GM12872 (cell line): ENCODE results near the gene KIF5B.

ENCODE experiments used
- CTCF ChIP-seq: IDR thresholded peaks from 3 replicates; pipeline ENCODE4 v1.5.1; 2011; ENCODE audit warnings: low read depth, mild to moderate bottlenecking, low read length, moderate library complexity; ENCODE audit not compliant: insufficient read depth

The KIF5B gene

GRCh38 chr10:32056136-32057035, at the start of gene KIF5B:
Gene KIF5B, minus strand, starts transcription at chr10:32056425. Its CDS starts 452 bp downstream, at chr10:32055973.
- TF ChIP-seq CTCF: no peak

- TF ChIP-seq CTCF: no peak
These were observed 49.7 kb upstream of the KIF5B start for GRCh38 chr10:32105782-32106382.

GRCh38 chr10:32104622-32105509, 48.6 kb upstream of the KIF5B start:
- no peak for TF ChIP-seq CTCF

- no peak for TF ChIP-seq CTCF
These were observed 48.0 kb upstream of the KIF5B start for GRCh38 chr10:32104181-32104580.

- no peak for TF ChIP-seq CTCF
These were observed 47.5 kb upstream of the KIF5B start for GRCh38 chr10:32103721-32104120.

- no peak for TF ChIP-seq CTCF
These were observed 39.0 kb upstream of the KIF5B start for GRCh38 chr10:32095116-32095733.
